GM21360 (cell line): ENCODE measurements around the gene TFB2M.

Source experiments
- ATAC-seq: cut with Tn5 transposase; IDR thresholded peaks from one replicate; pipeline ENCODE4 v1.9.1; 2021; ENCODE audit warnings: mild to moderate bottlenecking, moderate library complexity; ENCODE audit not compliant: unreplicated experiment

Gene TFB2M

DNA sequence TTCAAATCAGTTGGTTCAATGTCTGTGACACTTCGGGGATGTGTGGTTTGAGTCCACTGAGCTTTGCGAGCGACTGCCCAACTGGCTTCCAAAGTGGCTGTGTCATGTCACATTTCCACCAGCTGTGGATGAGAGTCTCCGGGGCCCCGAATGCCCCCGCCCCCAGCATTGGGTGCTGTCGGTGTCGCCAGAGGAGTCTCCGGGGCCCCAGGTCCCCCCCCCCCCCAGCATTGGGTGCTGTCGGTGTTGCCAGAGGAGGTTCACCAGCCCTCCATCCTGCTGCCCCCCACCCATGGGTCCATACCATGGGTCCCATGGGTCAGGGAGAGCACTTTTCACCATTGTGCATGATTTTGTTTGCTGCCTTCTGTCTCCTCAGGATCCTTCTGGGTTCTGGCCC lies 49.9 kb downstream of the TFB2M start:
- no peak for ATAC-seq

DNA sequence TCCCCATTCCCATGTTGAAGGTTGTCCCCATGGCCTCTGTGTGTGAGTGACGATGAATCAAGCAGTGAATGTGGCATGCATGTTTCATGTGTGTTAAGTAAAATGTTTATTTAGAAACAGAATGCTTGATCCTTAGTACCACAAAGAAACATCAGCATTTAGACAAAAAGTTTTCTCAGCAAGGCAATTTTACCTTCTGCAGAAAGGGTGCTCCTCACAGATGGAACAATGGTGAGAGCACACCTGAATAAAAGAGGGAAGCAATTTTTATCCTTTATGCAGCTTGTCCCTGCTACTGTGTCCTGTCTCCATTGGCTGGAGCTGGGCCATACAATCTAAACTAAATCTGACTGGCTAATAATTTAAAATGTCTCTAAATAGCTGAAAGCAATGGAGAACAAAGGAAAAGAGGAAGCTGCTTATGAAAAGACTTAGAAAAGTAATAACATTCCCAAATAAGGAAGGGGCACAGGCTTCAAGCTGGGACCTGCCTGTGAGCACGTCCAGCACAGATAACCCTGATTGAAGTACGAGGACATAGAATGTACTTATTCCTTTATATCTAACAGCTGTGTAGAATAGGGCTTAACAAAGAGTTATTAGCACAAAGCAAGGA lies 50.6 kb downstream of the TFB2M start:
- no peak for ATAC-seq

DNA sequence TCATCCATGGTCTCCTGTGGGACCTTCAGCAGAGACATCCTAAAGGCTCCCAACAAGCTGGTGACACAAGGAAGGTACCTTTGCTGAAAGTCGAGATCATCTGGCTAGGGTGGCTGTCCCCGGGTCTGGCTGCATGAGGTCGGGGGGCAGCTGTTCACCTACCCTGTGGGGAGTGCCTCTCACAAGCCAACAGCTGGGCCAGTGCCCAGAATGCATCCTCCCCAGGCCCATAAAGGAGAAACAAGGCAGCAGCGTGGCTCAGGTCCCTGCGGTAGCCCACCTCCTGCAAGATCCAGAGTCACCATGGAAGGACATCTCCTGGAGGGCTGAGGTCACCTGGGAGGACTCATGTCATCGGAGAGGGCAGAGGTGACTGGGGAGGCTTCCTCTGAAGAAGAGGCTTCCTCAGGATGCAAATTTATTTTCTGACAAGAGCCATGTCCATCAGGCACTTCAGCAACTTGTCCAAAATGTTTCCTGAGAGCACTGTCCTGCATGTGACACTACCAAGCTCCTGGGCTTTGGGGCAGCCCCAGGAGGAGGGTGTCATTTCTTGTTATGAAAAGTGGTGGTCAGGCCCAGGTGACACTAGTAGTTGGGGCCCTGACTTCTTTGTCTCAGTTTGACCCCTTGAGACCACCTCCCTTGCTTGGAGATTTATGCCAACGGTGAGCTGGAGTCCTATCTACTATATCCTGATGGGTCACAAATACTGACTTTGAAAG lies 52.3 kb downstream of the TFB2M start:
- no peak for ATAC-seq

DNA sequence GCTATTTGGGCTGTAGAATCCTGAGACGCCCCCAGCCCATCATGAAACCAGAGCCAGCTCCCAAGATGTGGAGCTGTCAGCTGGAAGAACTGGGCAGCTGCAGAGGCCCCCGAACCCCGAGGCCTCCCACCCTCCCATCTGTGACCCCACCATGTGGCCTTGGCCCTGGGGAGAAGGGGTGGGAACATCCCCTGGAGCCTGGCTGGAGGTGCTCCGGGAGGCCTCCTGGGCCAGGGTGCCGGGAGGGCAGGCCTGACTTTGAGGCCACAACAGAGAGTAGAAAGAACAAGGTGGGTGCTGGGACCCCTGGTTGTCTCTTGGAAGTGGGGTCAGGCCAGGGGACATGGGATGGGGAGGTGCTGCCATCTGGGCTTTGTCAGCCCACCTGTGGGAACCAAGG lies 53.0 kb downstream of the TFB2M start:
- ATAC-seq: no peak

DNA sequence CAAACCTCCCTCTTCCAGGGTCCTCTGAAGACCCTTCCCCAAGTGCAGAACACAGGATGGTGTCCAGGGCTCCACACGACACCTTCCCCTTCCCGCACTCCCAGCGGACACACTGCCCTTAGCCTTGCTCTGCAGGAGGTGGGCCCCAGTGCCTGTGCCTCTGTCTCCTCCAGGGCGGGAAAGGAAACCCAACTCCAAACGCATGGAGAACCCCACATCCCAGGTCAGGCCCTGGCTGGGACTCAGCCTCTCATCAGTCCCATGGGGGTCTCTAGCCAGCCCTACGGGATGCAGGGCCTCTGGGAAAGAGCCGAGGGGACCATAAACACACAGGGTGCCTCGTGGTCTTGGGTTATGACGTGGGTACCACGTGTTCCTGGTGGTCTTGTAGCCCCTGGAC lies 53.4 kb downstream of the TFB2M start:
- ATAC-seq: no peak

DNA sequence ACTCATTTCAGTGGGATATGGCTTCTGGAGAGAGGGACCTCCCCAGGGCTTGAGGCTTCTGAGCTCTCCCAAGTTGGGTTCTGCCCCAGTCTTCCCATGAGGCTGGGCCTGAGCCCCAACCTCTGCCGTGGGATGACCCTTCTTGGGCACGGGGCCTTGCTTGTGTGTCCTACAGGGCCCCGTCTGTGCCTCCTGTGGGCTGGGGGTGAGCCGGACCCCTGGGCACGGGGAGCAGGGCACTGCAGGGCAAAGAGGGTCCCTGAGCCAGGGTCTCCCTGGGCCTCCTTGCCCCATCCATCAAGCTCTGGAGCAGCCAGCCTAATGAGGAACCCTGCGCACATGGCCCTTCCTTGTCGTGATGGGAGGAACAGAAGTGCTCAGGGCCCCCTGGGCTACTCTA lies 53.8 kb downstream of the TFB2M start:
- ATAC-seq: no peak

DNA sequence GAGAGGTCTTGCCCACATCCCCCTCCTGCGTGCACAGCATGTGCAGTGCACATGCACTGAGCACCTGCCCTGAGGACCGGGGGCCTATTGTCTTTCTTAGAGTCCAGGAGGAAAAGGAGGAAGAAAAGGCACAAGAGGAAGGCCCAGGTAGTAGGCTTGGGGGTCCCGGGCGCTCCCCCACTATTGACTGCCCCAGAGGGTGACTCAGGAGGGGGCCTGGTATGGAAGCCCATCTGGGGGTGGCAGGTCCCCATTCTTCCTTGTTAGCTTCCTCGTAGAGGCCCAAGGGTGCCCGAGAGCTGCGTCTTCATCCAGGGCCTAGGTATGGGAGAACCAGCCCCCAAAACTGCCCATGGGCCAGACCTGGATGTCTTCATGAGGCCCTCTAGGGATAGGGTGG lies 54.9 kb downstream of the TFB2M start:
- no peak for ATAC-seq

DNA sequence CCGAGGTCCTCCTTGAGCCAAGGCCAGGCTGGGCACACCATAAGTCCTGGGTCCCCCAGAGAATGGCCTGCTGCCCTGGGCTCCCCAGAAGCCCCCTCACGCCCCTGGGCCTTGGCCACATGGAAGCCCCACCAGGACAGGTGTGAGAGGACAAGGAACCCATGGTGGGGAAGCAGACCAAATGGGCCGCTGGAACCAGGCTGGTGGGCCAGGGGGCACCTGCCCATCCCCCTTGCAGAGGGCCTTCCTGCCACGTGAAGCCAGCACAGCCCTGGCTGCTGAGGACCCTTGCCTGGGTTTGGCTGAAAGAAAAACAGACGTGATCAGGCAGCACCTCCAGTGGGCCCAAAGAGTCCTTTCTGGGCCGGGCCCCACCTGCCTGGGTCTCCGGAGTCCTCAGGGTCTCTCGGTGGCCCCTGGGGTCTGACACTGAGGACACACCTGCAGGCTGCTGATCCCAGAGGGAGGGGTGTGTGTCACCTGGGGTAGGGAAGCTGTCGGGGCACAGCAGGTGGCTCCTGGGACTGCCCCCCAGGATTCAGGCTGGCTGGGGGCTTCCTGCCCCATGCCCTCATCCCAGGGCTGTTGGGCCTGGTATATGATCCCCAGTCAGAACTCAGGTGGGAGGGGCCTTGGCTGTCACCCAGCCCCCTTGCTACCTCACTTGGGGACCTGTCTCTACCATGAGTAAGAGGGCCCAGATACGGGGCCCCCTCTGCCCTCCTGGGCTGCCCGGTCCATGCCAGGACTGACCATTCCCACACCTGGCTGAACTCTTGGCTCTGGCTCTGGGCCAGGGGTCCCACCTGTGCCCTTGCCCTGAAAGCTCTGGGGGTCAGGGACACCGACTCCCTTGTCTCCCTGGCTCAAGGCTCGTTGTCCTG lies 55.7 kb downstream of the TFB2M start:
- no peak for ATAC-seq

DNA sequence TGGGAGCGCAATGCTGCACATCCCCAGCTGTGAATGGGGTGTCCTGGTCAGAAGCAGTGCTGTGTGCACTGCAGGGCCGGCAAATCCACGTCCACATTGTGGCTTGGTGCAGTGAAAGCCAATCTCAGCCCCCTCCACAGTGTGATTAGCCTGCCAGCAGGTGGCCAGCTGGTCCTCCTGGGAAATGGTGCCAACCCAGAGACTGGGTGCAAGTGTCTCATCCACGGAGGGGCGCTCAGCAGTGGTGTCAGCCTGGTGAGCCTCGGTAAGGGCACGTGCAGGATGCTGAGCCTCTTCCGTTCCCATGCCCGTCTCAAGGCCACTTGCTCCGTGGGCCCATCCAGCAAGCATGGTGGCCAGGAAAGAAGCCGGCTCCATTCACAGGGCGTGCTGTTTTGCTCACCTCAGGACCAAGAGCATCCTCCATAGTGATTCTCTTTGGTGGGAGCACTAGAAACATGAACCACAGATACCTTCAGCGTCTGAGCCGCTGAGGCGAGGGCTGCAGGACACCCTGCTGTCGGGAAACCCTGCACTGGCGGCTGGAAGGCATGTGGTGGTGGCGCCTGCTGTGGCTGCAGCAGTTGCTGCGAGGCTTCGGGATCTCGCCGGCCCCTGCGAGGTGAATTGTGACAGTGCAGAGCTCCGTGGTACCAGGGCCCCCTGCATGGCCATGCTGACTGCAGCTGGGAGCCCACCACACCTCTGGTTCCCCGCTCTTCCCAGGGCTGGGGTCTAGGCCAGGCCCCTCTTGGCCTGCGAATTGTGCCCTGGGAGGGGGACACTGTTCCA lies 57.0 kb downstream of the TFB2M start:
- ATAC-seq: no peak

DNA sequence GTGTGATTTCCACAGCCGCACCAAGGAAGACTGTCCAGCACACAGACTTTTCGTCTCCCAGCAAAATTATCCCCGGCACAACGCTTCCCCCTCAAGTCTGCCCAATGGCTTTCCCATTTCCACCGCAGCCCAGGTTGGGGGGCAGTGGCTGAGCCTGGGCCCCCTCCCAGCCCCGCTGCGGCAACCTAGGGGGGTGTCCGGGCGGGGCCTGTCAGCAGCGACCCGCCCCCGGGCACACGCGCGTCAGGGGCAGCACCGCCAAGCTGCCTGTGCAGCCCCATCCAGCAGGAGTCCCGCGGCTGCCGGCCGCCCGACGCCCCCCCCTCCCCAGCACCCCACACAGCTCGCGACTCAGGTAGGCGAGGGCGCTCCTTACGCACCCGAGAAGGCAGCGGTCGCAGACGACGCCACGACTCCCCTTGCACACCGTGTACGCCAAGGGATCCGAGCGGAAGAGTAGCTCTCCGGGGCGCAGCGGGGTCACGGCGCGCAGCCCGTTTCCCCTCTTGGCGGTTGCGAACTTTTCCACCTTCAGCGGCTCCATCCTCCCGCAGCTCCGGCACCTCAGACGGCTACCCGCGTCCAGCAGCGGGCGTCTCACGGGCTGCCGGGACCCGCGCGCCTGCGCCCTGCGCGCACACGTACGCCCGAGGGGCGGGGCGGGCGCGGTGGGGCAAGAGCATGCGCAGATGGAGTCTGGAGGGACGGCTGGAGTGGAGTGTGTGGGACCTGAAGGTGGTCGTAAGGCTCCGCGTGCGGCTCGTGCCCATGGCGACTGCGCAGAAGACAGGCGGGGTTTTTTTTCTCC lies 59.2 kb downstream of the TFB2M start, which contains the start of gene SMYD3:
Gene SMYD3, minus strand, starts transcription at position 606 of the 808 bp plus-strand sequence.
- ATAC-seq: peak; percentile 90

DNA sequence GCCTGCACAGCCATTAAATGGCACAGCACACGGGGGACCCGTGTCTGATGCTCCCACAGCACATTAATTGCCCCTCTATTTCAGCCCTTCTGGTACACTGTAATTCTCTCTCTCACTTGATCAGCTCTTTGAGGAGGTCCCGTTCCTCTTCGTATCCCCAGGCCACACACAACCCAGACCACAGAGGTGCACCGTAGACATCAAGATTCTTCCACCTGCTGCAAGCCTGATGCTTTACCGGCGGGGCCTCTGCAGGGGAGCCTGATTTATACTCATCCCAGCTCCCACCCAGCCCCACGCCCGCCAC lies 59.7 kb downstream of the TFB2M start:
- peak; percentile 9 for ATAC-seq

DNA sequence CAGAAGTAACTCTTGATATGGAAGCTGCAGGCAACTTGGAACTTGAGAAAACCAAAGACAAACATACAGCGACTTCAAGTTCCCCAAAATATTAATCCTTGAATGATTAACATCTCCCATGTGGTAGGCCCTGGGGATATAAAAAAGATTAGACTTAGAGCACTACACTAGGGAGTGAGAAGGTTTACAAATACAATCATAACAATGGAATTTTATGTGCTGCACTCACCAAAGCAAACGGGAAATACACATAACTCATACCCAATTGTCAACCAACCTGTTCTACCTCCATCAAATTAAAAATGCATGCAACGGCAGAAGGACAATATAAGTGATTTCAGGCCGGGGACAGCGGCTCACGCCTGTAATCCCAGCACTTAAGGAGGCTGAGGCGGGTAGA lies 62.7 kb downstream of the TFB2M start:
- no peak for ATAC-seq

DNA sequence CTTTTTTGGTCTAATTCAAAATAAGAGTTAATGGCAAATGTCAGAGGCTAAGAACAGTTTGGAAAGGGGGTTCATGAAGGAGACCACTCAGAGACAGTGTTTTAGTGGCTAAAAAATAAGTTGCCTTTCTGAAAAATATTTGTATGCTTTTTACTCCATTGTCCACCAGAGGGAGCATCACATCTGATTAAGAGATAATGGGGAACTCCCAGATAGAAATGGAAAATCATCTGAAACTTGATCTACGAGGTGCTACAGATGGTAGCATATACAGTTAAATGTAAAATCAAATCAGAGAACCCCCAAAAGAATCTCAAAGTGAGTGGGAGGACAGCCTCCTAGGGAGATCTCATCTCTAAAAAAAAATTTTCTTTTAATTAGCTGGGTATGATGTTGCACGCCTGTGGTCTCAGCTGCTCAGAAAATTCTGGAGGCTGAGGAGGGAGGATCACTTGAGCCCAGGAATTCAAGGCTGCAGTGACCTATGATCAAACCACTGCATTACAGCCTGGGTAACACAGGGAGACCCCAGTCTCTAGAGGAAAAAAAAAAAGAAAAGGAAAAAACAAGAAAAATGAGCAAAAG lies 68.6 kb downstream of the TFB2M start:
- peak; percentile 46 for ATAC-seq

DNA sequence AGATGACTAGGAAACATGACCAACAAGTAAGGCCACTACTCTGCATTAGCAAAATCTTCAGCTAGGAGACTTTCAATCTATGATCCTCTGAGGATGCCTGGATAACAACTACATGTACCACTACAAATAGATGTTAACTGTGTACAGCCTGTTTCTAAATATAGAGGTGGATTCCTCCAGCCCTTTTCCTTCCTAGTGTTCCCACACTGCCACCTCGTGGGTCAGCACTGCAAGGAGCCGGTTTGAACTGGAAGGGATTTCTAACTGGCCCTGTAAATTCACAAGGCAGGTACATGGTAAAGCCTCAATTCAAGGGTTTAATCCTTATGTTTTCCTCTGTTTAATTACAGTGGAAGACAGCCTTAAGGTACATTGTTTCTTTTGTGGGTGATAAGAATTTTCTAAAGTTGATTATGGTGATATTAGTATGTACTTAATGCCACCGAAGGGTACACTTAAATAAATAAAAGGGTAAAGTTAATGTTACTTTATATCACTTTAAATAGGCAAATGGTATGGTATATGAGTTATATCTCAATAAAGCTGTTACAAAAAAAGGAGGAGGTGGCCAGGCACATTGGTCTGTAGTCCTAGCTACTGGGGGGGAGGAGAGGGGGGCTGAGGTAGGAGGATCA lies 73.3 kb downstream of the TFB2M start:
- peak; percentile 68 for ATAC-seq

DNA sequence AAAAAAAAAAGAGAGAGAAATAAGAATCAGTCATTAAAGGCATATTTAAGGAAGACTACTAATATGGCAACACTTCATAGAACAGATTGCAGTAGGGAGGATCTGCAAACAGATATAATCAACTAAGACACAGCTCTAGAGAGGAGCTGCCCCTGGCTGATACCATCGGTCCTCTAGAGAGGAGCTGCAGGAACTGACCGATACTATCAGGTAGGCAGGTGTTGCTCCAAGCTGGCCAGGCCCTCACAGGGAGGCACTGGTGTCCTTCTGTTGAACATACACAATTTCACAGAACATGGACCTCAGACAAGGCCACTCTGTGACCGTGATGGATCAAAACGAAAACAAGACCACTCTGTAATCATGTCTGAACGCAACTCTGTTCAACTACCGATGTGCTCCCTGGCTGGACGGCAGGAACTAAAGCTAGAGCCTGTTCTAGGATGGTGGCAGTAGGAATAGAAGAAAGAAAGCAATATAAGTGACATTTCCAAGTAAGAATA lies 74.5 kb downstream of the TFB2M start:
- no peak for ATAC-seq
